OCI-M1 (cell line): Measurements from ENCODE around the gene KIF5C.
"Not testable (repeated sequence)": the region's sequence is repeated elsewhere in the genome, so short reads cannot be mapped to it uniquely, and the experiment has no call there.

ENCODE experiments used
- DNase-seq: peaks from one replicate; lab custom pipeline; 2025; lab: John Stamatoyannopoulos, UW

Gene KIF5C

DNA sequence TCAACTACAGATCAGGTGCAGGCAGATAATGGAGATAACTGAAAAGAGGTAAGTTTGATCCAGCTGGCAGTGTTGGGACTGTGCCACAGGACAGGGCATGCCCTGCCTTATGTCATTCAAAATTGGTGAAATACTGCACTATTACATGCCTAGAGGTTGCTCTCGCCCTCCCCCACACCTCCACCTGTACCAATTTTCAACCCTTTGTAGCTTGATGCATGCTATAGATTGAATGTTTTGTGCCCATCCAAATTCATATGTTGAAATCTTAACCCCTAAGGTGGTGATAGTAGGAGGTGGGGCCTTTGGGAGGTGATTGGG is 91.4 kb downstream of the KIF5C start:
- no peak for DNase-seq

DNA sequence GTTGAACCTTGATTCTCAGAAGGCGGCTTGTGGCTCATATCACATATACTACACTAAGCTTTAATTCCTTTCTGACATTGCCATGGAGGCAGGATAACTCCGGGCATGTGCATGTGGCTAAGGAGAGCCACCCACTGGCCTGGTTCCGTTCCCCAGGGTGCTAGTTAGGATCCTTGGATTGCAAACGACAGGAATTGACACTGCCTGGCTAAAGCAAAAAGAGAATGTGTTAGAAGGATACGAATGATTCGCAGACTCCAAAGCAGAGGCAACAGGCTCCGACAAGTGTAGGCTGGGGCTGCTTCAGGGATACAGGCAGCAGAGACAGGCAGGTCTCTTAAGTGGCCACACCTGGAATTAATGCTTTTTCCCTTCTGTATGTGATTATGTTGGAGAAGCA is 92.0 kb downstream of the KIF5C start:
- no peak for DNase-seq

DNA sequence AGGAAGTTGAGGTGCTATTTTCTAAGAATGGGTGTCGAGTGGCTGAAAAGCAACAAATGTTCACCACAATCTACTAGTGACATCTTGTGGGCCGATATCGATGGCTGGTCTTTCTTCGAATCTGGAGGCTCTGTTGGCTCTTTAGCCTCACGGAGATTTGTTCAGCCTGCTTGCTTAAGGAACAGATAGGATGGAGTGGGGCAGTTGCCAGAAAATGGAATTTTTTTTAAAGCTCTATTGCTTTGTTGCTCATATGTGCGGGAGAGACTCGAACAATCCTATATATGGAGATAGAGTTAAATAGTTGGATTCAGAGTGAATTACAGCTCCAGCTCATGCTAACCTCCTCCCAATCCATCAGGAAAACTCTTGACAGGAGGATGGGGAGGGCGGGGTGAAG is 92.6 kb downstream of the KIF5C start:
- peak; percentile 10 for DNase-seq

DNA sequence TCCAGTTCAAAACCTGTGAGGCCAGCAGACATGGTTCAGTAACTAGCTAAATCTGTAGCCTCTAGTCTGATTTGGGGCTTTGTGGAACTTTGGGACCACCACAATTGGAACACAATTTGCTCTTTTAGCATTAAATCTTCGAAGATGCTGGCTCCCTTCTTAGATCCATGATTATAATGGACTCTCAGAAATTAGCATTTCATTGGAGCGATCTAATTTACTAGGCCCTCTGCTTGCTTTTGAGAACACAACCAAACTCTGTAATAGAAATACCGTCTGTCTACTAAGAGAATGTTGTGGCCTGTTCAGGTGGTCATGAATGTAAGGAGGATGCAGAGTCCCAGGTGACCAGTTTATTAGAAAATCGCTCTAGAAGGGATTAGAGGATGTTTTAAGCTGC is 93.3 kb downstream of the KIF5C start:
- DNase-seq, result no peak

DNA sequence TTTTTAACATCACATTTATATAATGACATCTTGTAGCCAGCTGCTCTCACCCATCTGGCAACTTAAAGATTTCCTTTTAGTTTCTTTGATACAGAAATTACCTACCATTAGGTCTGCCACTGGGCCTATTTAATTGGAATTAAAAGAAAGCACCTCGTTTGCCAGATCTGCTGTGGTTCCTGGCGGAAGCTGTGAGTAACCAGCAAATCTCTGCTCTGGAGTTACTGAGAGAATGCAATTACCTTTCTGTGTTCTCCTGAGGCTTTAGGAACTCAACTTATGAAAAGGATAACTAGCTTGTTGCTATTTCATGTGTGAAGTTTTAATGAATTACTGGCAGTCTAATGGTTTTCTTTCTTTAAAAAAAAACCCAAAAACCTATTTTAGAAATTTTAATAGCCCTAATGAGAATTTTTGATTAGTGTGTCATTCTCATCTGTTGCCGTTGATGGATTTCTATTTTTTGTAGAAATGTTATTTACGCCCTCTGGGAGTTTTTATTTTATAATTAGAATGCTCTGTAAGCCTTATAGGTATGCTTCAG is 93.8 kb downstream of the KIF5C start:
- no peak for DNase-seq

DNA sequence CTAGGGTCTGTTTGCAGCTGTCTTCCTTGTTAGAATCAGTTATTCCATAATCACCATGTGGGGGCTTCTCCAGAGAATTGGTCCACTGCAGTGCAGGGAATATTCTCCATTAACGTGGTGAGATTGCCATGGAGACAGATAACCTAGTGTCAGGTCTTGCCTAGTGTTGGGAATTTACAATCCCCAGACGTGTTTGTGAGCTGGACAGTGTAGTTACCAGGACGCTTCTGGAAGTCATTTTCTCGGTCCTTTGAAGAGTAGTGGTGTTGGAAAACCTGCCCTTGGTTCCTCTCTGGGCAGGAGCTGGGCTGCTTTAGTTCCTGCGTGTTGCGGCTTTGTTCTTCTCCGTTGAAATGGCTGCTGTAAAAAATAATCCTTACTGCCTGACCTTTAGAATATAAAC is 94.6 kb downstream of the KIF5C start:
- no peak for DNase-seq

DNA sequence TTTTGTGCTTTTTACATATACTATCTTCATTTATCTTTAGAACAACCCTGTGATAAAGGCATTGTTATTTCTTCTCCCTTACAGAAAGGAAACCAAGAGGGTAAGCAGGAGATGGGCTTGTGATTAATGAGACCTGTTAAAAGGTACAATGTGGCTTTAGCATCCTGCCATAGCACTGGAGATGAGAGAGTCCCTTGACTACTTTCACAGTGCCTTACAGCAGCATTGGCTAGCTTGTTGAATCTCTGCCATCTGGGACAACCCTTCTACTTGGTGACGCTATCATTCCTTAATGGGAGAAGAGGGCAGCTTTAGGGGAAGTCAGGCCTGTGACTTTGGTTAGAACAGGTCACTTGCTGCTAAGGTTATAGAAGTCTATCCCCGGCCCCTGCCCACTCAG is 95.4 kb downstream of the KIF5C start:
- DNase-seq, result no peak

DNA sequence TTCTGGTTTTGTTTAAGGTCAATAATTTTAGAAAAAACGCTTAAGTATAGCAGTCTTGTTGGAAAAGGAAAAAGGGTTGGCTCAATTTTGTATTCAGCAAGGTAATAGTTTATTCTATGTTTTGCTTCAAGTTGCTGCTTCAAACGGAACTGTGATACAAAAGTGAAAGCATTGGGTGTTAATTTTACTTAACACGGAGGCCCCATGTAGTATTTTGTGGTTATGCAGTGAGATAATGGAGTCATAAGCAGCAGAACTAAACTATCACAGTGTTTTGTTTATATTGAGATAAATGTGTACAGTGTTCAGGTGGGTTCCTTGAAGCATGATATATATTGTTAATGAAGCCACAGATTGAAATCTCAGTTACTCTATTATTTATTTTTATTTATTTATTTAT is 96.5 kb downstream of the KIF5C start:
- peak; percentile 31 for DNase-seq

DNA sequence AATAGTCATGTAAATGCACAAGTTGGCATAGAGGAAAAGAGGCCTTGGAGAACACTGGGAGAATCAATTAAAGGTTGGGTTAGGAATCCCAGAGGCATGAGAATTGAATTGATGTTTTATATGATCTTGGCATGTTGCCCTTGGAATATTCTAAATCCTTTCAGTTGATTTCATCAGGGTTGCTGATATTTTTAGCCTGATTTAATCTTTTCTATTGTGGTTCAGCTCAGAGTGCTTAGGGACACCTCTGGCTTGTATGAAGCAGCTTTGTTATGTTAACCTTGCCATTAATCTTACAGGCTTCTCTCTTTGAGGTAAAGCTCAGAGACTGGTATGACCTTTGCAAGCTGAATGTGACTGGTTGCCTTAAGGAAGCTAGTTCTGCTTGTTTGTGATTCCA is 99.1 kb downstream of the KIF5C start:
- no peak for DNase-seq

DNA sequence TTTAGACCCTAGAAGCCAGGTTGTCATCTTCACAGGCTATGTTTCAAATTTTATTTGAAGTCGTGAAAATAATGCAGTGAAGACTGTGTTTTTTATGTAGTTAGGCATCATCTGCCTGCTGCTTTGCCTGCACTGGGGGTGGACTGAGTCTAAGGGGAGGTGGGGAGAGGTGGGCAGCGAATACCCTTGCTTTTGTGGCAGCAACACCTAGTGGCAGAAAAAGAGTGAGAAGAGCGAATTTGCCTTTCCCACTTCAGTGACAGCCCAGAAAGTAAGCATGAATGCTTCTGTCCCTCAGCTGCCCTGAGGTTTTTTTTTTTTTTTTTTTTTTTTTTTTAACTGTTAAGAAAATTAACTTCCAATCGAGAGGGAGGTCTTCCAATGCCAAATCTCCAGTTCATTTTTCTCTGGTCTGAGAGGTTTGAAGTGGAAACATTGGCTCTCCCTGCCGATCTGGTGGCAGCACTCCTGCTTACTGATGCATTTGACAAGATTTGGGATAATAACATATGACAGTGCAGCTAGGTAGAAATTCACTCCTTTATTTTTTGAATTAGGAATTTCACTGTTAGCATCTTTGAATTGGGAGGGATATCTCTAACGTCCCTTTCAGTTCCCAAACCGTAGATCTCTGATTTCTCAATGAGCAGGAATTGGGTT is 103.1 kb downstream of the KIF5C start:
- peak; percentile 31 for DNase-seq

DNA sequence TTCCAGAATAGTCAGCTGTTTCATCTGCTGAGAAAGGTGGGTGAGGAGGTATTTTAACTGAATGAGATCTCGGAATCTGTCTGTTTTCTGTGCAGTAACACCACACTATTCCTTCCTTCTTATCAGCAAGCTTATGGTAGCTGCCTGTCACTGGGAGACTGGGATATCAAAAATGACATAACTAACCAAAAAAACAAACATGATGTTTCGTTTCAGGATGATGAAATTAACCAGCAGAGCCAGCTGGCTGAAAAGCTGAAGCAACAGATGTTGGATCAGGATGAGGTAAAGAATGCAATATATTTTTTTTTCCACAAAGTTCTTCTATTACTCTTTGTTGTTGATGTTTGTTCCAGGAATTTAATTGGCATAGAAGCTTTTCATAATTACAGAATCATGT is 103.7 kb downstream of the KIF5C start:
- DNase-seq, result peak; percentile 78

DNA sequence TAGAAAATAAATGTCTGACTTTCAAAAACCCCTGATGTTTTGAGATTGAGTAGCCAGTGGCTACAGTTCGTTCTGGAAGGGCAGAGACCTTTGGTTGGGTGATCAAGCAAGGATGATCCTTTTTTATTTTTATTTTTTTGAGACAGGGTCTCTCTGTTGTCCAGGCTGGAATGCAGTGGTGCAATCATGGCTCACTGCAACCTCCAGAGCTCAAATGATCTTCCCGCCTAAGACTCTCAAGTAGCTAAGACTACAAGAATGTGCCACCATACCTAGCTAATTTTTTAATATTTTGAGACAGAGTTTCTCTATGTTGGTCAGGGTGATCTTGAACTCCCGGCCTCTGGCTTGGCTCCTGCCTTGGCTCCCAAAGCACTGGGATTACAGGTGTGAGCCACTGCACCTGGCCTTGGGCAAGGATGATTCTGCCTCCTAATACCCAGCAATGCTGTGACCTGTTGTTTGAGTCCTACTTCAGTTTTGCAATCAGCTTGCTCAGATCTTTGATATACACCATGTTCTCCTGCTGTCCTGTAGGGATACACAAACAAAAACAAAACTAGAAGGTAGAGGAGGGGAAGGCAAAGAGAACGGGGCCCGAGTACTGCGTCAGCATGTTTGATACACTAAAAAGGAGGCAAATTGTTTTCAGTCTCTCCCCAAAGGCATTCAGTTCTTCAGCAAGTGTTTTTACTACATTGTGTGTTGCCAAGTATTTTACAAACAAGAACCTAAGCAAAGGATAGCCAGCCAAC is 104.3 kb downstream of the KIF5C start:
- DNase-seq, result no peak

DNA sequence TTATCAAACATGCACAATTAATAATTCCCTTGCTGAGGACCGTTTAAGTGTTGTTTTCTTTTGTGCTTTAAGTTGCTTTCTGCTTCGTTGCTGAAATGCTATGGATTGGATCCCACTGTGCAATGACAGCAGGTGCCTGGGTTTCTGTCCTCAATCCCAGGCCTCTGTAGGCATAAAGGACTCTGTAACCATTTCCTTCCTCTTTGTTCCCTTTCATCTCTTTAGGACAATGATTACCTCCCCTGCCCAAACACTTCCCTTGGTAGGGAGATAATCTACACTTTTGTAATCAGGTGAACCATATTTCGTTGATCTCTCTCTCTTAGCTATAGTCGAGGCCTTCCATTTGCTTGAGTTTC is 104.9 kb downstream of the KIF5C start:
- peak; percentile 36 for DNase-seq

DNA sequence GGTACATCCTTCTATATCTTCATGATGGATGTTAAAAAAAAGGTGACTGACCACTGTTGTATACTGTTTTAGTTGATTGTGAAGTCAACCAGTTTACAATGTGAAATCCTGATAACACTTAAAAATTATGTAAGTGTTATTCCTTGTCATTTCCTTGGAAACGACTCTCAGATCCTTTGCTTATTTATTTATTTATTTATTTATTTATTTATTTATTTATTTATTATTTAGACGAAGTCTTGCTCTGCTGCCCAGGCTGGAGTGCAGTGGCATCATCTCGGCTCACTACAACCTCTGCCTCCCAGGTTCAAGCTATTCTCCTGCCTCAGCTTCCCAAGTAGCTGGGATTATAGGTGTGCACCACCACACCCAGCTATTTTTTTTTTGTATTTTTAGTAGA is 105.5 kb downstream of the KIF5C start:
- not testable (repeated sequence) for DNase-seq

DNA sequence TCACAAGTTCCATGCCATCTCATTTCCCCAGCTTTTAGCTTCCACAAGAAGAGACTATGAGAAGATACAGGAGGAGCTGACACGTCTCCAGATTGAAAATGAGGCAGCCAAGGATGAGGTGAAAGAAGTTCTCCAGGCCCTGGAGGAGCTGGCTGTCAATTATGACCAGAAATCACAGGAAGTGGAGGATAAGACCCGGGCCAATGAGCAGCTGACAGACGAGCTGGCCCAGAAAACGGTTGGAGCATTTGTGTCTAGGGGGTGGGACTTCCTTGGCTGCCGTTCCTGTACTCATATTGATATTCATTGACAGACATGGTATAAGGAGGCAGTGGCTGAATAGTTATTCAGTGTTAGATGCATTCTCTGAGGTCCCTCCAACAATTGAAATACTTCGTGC is 106.3 kb downstream of the KIF5C start:
- peak; percentile 51 for DNase-seq

DNA sequence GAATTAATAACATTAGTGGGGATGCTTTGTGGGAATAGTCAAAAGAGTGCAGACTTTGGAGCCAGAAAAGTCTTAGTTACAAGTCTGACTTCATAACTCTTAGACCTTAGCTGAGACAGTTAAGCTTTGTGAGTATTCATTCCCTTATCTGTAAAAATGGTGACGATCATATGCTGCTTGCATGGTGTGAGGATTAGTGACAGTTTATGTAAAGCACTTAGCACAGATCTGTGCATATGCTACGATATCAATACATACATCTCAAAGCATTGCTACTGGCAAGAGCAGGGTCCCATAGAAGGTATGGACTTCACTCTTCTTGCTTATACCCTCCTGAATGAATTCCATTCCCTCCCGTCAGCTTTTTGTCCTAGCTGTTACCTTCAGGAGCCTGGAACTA is 106.8 kb downstream of the KIF5C start:
- DNase-seq, result no peak

DNA sequence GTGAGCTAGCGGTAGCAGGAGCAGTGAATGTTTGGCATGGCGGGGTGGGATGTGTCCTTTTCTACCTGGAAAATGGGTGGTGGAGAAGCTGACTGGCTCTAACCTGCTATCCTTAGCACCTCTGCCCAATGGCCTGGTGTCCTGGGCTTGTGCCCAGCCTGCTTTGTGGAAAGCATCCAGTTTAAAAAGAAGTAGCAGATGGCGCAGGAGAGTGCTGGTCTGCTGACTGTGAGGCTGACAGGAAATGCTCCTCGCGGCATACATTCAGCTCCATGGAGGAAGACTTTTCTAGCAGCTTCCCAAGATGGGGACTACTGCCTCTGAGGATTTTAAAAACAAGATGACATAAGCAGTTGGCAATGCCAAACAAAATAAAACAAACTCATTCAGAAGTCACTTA is 107.3 kb downstream of the KIF5C start:
- no peak for DNase-seq

DNA sequence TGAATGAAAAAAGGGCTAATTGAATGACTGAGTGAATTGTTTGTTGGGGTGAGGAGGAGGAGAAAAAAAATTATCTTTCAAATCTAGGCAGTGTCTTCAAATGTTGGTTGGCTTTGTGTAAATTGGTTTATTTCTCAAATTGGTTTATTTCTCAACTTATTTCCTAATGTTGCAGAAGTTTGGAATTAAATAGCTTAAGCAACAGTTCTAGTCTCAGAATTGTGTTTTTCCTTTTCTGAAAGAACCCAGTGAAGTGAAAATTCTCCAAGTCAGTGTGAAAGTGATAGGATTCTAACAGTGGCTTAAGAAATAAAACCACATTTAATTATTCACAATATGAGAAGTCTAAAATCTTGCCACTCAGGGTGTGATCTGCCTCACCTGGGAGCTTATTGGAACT is 108.9 kb downstream of the KIF5C start:
- no peak for DNase-seq

DNA sequence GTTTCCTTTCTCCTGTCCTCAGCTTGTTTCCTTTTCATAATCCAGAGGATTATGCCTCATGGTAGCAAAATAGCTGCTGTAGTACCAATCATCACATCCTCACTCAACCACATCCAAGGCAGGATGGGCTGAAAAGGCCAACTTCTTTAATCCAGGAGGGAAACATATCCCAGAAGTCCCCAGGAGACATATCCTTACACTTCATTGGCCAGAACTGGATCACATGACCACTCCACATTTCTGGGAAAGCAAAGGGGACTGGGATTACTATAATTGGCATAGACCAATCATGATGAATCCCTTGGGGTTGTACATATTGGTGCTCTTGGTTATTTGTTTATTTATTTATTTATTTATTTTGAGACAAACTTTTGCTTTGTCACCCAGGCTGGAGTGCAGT is 109.4 kb downstream of the KIF5C start:
- DNase-seq, result no peak

DNA sequence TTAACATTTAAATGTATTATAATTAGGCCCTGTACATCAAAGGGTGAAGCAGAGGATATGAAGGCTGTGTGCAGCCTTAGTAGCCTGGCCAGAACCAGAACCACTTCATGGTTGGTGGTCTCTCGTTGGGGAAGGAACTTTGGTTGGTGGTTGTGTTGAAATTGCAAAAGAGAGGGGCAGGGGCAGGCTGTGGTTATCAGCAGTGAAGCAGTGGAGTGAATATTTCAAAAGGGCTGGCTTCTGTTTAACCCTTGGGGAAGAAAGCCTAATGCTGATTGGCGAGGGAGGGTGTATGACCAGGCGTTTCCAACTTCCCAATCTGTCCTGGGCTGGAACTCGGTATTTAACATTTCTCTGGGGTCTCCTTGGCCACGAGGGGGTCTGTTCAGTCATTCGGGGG is 112.3 kb downstream of the KIF5C start:
- no peak for DNase-seq

DNA sequence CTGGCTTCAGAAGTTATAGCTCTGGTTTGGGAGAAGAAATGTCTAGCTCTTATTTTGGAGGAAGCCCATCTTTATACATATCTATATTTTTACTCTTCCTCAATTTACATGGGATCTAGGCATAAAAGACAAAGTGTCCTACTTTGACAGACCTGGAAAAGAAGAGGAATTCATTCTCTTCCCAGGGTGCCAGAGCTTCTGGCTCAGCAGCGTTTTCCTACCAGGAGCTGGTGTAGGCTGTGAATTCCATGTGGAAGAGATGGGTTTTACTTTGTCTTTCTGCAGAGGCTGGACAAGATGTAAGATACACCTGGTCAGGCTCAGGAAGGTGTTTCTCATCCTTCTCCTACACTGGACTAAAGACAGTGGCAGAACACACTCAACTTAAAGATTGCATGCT is 113.3 kb downstream of the KIF5C start:
- no peak for DNase-seq

DNA sequence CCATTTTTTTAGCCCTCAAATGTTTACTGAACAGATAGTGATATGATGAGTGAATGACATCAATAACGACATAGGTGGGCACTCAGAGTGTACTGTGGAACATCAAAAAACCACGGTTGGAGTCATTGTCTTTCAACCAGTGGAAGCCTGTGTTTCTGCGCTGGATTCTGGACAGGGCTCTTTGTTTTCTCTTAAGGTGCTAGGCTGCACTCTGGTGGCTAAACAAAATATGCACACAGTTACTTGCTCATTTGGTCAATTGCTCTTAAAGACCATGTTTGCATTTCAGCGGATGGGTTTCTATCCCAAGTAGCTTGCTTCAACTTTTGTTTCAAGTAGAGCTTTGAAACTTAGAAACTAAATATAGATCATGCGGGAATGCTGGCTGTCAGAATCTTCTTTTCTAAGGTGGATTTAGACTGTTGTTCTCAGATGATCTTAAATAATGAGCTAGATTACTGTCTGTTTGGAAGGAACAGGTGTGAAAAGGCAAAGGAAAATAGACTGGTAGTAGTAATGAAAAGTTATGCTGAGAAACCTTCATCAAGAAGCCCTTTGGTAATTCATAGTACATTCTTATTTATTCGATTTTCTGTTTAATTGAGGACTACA is 115.0 kb downstream of the KIF5C start:
- DNase-seq, result peak; percentile 81

DNA sequence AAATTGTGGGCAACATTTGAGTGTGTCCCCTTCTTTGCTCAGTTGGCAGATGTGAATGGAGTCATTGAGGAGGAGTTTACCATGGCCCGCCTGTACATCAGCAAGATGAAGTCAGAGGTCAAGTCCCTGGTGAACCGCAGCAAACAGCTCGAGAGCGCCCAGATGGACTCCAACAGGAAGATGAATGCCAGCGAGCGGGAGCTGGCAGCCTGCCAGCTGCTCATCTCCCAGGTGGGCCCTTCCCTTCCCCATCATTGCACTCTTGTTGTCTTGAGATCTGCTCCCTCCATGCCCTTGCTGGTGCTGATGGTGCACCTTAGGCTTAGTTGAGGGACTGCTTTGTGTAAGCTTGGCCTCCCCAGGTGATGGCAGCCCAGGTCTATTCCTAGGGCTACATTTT is 115.9 kb downstream of the KIF5C start:
- no peak for DNase-seq

DNA sequence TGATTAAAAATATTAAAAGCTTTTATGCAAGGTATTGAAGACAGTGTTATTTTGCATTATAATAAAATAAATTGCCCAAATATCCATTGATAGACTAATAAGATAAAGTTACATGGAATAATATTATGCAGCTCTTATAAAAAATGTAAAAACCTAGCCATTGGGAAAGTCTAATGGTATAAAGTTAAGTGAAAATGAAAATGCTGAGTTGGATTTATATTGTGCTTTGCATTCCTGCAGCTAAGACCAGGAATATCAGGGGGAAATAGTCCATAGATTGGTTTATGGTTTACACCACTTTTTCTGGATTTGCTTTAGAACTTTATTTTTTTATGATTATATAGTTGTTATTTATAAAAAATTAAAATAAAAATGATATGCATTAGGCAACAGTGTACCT is 117.4 kb downstream of the KIF5C start:
- no peak for DNase-seq
